Measurements from ENCODE around the gene CTIF. TPM values are rescaled to one million over a fixed set of nuclear protein-coding genes. Genes with fewer than 3 reads are reported as not detected.

Gene CTIF
- total and polyA plus RNA-seq, 2 experiments from 2014 or later, result 8.6 to 14.4 TPM

GRCh38 chr18:48680339-48681250 lies 141.8 kb downstream of the CTIF start (continued):
- TF ChIP-seq, protein P1, sequence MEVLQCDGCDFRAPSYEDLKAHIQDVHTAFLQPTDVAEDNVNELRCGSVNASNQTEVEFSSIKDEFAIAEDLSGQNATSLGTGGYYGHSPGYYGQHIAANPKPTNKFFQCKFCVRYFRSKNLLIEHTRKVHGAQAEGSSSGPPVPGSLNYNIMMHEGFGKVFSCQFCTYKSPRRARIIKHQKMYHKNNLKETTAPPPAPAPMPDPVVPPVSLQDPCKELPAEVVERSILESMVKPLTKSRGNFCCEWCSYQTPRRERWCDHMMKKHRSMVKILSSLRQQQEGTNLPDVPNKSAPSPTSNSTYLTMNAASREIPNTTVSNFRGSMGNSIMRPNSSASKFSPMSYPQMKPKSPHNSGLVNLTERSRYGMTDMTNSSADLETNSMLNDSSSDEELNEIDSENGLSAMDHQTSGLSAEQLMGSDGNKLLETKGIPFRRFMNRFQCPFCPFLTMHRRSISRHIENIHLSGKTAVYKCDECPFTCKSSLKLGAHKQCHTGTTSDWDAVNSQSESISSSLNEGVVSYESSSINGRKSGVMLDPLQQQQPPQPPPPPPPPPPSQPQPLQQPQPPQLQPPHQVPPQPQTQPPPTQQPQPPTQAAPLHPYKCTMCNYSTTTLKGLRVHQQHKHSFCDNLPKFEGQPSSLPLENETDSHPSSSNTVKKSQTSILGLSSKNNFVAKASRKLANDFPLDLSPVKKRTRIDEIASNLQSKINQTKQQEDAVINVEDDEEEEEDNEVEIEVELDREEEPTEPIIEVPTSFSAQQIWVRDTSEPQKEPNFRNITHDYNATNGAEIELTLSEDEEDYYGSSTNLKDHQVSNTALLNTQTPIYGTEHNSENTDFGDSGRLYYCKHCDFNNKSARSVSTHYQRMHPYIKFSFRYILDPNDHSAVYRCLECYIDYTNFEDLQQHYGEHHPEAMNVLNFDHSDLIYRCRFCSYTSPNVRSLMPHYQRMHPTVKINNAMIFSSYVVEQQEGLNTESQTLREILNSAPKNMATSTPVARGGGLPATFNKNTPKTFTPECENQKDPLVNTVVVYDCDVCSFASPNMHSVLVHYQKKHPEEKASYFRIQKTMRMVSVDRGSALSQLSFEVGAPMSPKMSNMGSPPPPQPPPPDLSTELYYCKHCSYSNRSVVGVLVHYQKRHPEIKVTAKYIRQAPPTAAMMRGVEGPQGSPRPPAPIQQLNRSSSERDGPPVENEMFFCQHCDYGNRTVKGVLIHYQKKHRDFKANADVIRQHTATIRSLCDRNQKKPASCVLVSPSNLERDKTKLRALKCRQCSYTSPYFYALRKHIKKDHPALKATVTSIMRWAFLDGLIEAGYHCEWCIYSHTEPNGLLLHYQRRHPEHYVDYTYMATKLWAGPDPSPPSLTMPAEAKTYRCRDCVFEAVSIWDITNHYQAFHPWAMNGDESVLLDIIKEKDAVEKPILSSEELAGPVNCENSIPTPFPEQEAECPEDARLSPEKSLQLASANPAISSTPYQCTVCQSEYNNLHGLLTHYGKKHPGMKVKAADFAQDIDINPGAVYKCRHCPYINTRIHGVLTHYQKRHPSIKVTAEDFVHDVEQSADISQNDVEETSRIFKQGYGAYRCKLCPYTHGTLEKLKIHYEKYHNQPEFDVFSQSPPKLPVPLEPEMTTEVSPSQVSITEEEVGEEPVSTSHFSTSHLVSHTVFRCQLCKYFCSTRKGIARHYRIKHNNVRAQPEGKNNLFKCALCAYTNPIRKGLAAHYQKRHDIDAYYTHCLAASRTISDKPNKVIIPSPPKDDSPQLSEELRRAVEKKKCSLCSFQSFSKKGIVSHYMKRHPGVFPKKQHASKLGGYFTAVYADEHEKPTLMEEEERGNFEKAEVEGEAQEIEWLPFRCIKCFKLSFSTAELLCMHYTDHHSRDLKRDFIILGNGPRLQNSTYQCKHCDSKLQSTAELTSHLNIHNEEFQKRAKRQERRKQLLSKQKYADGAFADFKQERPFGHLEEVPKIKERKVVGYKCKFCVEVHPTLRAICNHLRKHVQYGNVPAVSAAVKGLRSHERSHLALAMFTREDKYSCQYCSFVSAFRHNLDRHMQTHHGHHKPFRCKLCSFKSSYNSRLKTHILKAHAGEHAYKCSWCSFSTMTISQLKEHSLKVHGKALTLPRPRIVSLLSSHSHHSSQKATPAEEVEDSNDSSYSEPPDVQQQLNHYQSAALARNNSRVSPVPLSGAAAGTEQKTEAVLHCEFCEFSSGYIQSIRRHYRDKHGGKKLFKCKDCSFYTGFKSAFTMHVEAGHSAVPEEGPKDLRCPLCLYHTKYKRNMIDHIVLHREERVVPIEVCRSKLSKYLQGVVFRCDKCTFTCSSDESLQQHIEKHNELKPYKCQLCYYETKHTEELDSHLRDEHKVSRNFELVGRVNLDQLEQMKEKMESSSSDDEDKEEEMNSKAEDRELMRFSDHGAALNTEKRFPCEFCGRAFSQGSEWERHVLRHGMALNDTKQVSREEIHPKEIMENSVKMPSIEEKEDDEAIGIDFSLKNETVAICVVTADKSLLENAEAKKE (CRISPR knock-in tag; IDR thresholded peaks at IDR 0.05), result no peak
- TF ChIP-seq NANOG (IDR thresholded peaks at IDR 0.05; ENCODE audit: borderline replicate concordance) (no peak), ZNF114 (CRISPR knock-in tag; IDR thresholded peaks at IDR 0.05) (no peak), EZH2 (IDR thresholded peaks at IDR 0.05; ENCODE audit: low read depth, unreplicated experiment) (no peak), CTCF (conservative IDR thresholded peaks at IDR 0.05; ENCODE audit: low read depth in 2 of 2) (no peak)

DNA sequence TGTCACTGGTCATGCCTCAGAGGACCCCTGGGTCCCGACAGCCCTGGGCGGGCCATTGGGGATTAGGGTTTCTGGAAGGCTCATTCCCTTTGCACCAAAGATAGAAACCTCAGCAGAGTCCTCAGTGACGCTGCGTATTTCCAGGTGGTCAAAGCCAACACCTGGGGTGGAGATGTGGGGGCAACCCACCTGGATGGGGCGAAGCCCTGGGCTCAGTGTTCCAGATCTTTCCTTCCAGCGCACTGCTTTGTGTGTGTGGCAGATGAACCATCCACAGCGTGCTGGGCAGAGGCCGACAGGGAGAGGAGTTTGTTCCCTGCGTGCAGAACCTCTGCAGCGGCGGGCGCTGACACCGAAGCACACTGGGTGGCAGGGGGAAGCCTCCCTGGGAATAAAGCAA lies 143.9 kb downstream of the CTIF start:
- no peaks in the 10 kb centered on the region for H3K9me2 ChIP-seq (ENCODE audit: insufficient read depth)
- Mint-ChIP-seq H3K4me3 (no peak overlapping the region), H3K27me3 (ENCODE audit: insufficient read depth, low read depth, poor library complexity) (peaks cover 4% of the 10 kb centered on the region), H3K36me3 (ENCODE audit: low read depth) (peaks cover 4% of the 10 kb centered on the region; the same call in 1 of the 3 replicates), H3K27ac (no peak overlapping the region), H3K4me1 (no peaks in the 10 kb centered on the region; the same call in 2 of the 3 replicates), H3K9me3 (no peaks in the 10 kb centered on the region; the same call in 2 of the 3 replicates)
- H4K20me1 ChIP-seq (replicated peaks; ENCODE audit: insufficient read depth), result no peaks in the 10 kb centered on the region
- peaks cover 4% of the 10 kb centered on the region; the same call in 1 of the 2 replicates for H3K36me3 ChIP-seq (ENCODE audit: insufficient read depth)
- DNase-seq (ENCODE audit: low spot score), result no peak
- H3K27ac ChIP-seq (ENCODE audit: low read depth), result no peak overlapping the region
- no peak for ATAC-seq
- no peak overlapping the region for H3K4me3 ChIP-seq
- H3K4me2 ChIP-seq, result no peak overlapping the region
- H3F3A ChIP-seq (replicated peaks; ENCODE audit: low read depth), result no peaks in the 10 kb centered on the region
- H3K27me3 ChIP-seq (ENCODE audit: insufficient read depth), result no peaks in the 10 kb centered on the region
- H2AFZ ChIP-seq, result no peak overlapping the region
- H3K4me1 ChIP-seq (ENCODE audit: insufficient read depth), result no peaks in the 10 kb centered on the region
- H3K79me2 ChIP-seq (replicated peaks; ENCODE audit: insufficient read depth), result no peaks in the 10 kb centered on the region
- TF ChIP-seq NANOG (IDR thresholded peaks at IDR 0.05; ENCODE audit: borderline replicate concordance), result no peak
- no peak for TF ChIP-seq JUNB (IDR thresholded peaks at IDR 0.05; ENCODE audit: unreplicated experiment)
- TF ChIP-seq CTCF (conservative IDR thresholded peaks at IDR 0.05; ENCODE audit: low read depth in 2 of 2), result no peak
